Vagina (tissue), 2 donors: ENCODE results near the gene PRRT1. TPM values are rescaled to one million over a fixed set of nuclear protein-coding genes. Genes with fewer than 3 reads are reported as not detected.

Experiments
- DNase-seq, 2 donors: peaks; one replicate each; pipeline ENCODE4 v3.0.0-alpha.2; 2017; ENCODE audit errors: extremely low spot score in 2 of 2
- H3K27ac ChIP-seq: fragments of 200-600 bp; sonication (generic); one replicate; pipeline ENCODE4 v1.5.1; 2019
- H3K27me3 ChIP-seq: fragments of 200-600 bp; sonication (generic); one replicate; pipeline ENCODE4 v1.5.1; 2019
- H3K36me3 ChIP-seq, 2 donors: fragments of 200-600 bp; sonication (generic); one replicate each; pipeline ENCODE4 v1.5.1; 2017 to 2019
- H3K4me1 ChIP-seq: fragments of 200-600 bp; sonication (generic); one replicate; pipeline ENCODE4 v1.5.1; 2019
- H3K4me3 ChIP-seq, 2 donors: fragments of 200-600 bp; sonication (generic); 1 replicate in 1 of 2; 2 replicates in 1 of 2; pipeline ENCODE4 v1.5.1; 2016 to 2019
- H3K9me3 ChIP-seq: fragments of 200-600 bp; sonication (generic); one replicate; pipeline ENCODE4 v1.5.1; 2019
- CTCF ChIP-seq, 3 experiments: fragments of 450-650 bp in 2 of 3; fragments of 200-600 bp in 1 of 3; sonication (generic) in 1 of 3; IDR thresholded peaks; one replicate each; pipeline ENCODE4 v1.5.1; 2017 to 2019; ENCODE audit warnings: antibody characterized with exemption in 3 of 3, mild to moderate bottlenecking in 2 of 3, moderate library complexity in 2 of 3
- POLR2A ChIP-seq, 2 donors: fragments of 450-650 bp; IDR thresholded peaks; one replicate each; pipeline ENCODE4 v1.6.1; 2017; ENCODE audit warnings: antibody characterized with exemption in 2 of 2, mild to moderate bottlenecking in 2 of 2, moderate library complexity in 2 of 2
- POLR2AphosphoS5 ChIP-seq, 2 donors: sonication (generic); formaldehyde crosslinking; IDR thresholded peaks; one replicate each; pipeline ENCODE4 v1.9.0; 2017; ENCODE audit warnings: antibody characterized with exemption in 2 of 2, mild to moderate bottlenecking in 2 of 2, low read depth in 1 of 2; ENCODE audit not compliant: insufficient read depth in 1 of 2
- intact Hi-C: fragments of 100-400 bp; cut with DNase I; formaldehyde crosslinking; loops from one replicate; pipeline ENCODE4 v1.15.1; 2023
- total RNA-seq: library from RNA; depleted of rRNA; stranded (reverse); fragments of >200 nt; gene quantifications from one replicate; pipeline ENCODE4 v1.2.3, GENCODE V29; 2016

Gene PRRT1
- total RNA-seq, 1 donor from 2014 or later: 8.8 TPM

- TF ChIP-seq CTCF (IDR thresholded peaks at IDR 0.05): no peak
- TF ChIP-seq POLR2AphosphoS5 (IDR thresholded peaks at IDR 0.05; ENCODE audit: insufficient read depth in 1 of 2, low read depth in 1 of 2): no peak
- no peak for TF ChIP-seq POLR2A (IDR thresholded peaks at IDR 0.05)
- intact Hi-C loops: loop anchor here (10.0 kb wide), 2 partner anchors 45 to 115 kb away; partner anchors contain the start of genes AGPAT1 and RNF5
- peak overlapping the region; percentile 88 for H3K27ac ChIP-seq
- no peaks in the 10 kb centered on the region for H3K9me3 ChIP-seq
- peak overlapping the region; percentile 63 to 67 for H3K4me3 ChIP-seq
- H3K27me3 ChIP-seq: no peaks in the 10 kb centered on the region
- peak in 1 of 2 donors; percentile 86 for DNase-seq
- H3K4me1 ChIP-seq: peaks cover 38% of the 10 kb centered on the region
- H3K36me3 ChIP-seq: peaks cover 0 to 16% of the 10 kb centered on the region in 2 donors
Observed at GRCh38 chr6:32129297-32130088, 22.2 kb downstream of the PRRT1 start.

GRCh38 chr6:32128751-32129296 is 22.9 kb downstream of the PRRT1 start:
- no peaks in the 10 kb centered on the region for H3K9me3 ChIP-seq
- H3K27ac ChIP-seq: peak overlapping the region; percentile 88
- peak in 1 of 2 donors; percentile 86 for DNase-seq
- peaks cover 38% of the 10 kb centered on the region for H3K4me1 ChIP-seq
- intact Hi-C loops: loop anchor here (10.0 kb wide), 2 partner anchors 46 to 116 kb away; partner anchors contain the start of genes AGPAT1 and RNF5
- peak overlapping the region; percentile 63 to 67 for H3K4me3 ChIP-seq
- H3K27me3 ChIP-seq: no peaks in the 10 kb centered on the region
- peaks cover 0 to 22% of the 10 kb centered on the region in 2 donors for H3K36me3 ChIP-seq
- TF ChIP-seq CTCF (IDR thresholded peaks at IDR 0.05) (no peak), POLR2A (IDR thresholded peaks at IDR 0.05) (no peak), POLR2AphosphoS5 (IDR thresholded peaks at IDR 0.05; ENCODE audit: insufficient read depth in 1 of 2, low read depth in 1 of 2) (no peak)

- peaks cover 0 to 29% of the 10 kb centered on the region in 2 donors for H3K36me3 ChIP-seq
- TF ChIP-seq CTCF (IDR thresholded peaks at IDR 0.05) (no peak), POLR2AphosphoS5 (IDR thresholded peaks at IDR 0.05; ENCODE audit: insufficient read depth in 1 of 2, low read depth in 1 of 2) (peak; percentile 87 to 98), POLR2A (IDR thresholded peaks at IDR 0.05) (peak in 1 of 2 donors; percentile 58)
- H3K4me1 ChIP-seq: peaks cover 38% of the 10 kb centered on the region
Observed at GRCh38 chr6:32127717-32128592, 23.8 kb downstream of the PRRT1 start, which contains the start of gene ATF6B. TSS of gene ATF6B (minus strand) at chr6:32128246. CDS start at chr6:32128207, 39 bp downstream.

GRCh38 chr6:32127409-32127716 is 24.4 kb downstream of the PRRT1 start:
- peak in 1 of 2 donors; percentile 87 for DNase-seq
- H3K9me3 ChIP-seq: no peaks in the 10 kb centered on the region
- TF ChIP-seq POLR2A (IDR thresholded peaks at IDR 0.05) (no peak), POLR2AphosphoS5 (IDR thresholded peaks at IDR 0.05; ENCODE audit: insufficient read depth in 1 of 2, low read depth in 1 of 2) (no peak), CTCF (IDR thresholded peaks at IDR 0.05) (no peak)
- H3K4me1 ChIP-seq: peaks cover 38% of the 10 kb centered on the region
- H3K36me3 ChIP-seq: peaks cover 0 to 29% of the 10 kb centered on the region in 2 donors
- intact Hi-C loops: loop anchor here (10.0 kb wide), 2 partner anchors 47 to 117 kb away; partner anchors contain the start of genes AGPAT1 and RNF5
- no peaks in the 10 kb centered on the region for H3K27me3 ChIP-seq
- H3K27ac ChIP-seq: peak overlapping the region; percentile 88
- H3K4me3 ChIP-seq: peak overlapping the region; percentile 67 to 97

More at GRCh38 chr6:32127717-32128592, 23.8 kb downstream of the PRRT1 start, which contains the start of gene ATF6B:
- DNase-seq: peak in 1 of 2 donors; percentile 100
- intact Hi-C loops: loop anchor here (10.0 kb wide), 2 partner anchors 47 to 117 kb away; partner anchors contain the start of genes AGPAT1 and RNF5
- Histone ChIP-seq H3K27me3 (no peaks in the 10 kb centered on the region), H3K9me3 (no peaks in the 10 kb centered on the region), H3K4me3 (peak within 1 kb of the TSS; percentile 67 to 97), H3K27ac (peak within 1 kb of the TSS; percentile 88)
